Measurements from ENCODE around the gene UBAC1. TPM values are rescaled to one million over a fixed set of nuclear protein-coding genes. Genes with fewer than 3 reads are reported as not detected.

The UBAC1 gene
- total and polyA plus RNA-seq, 9 of the 15 experiments (the other 6 are each of a cell fraction or from before 2014, with no cell fraction given) = 94.0 to 399 (median 228) TPM

DNA sequence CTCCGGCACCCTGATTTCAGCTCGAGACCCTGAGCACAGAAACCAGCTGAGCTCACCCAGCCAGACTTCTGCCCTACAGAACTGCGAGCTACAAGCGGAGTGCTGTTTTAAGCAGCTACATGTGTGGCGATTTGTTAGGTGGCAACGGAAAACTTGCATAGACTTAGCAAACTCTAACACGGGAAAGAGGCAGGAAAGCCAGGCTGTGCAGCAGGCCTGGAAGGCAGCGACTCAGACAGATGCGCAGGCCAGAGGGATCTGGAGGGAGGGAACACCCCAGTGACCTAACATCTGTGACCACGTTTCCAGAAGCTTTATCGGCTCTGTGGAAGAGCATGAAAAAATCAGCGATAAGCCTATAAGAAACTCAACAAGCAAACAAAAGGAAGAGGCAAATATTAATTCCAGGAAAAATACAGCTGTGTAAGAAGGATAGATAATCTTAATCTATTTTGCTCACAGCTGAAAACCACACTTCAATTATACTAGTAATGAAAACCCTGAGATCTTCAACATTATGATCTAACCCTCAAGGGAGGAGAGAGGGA is 11.0 kb downstream of the UBAC1 start (continued):
- TF ChIP-seq RCOR1 (IDR thresholded peaks at IDR 0.05; ENCODE audit: borderline replicate concordance in 1 of 2, low read depth in 2 of 2, low read length in 2 of 2) = peak in 1 of 2 experiments; percentile 93; a peak in 3 of 4 replicates
- peak; percentile 91 for TF ChIP-seq ZNF175 (CRISPR knock-in tag; IDR thresholded peaks at IDR 0.05; ENCODE audit: low read depth)
- TF ChIP-seq, protein P1, sequence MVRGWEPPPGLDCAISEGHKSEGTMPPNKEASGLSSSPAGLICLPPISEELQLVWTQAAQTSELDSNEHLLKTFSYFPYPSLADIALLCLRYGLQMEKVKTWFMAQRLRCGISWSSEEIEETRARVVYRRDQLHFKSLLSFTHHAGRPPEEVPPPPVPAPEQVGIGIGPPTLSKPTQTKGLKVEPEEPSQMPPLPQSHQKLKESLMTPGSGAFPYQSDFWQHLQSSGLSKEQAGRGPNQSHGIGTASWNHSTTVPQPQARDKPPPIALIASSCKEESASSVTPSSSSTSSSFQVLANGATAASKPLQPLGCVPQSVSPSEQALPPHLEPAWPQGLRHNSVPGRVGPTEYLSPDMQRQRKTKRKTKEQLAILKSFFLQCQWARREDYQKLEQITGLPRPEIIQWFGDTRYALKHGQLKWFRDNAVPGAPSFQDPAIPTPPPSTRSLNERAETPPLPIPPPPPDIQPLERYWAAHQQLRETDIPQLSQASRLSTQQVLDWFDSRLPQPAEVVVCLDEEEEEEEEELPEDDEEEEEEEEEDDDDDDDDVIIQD (CRISPR knock-in tag; IDR thresholded peaks at IDR 0.05) = 0 out of 2 replicates have a peak, but pooled peaks have one; percentile 72
- TF ChIP-seq BRD9 (IDR thresholded peaks at IDR 0.05; ENCODE audit: low read depth, partially characterized antibody) = peak; percentile 42
- TF ChIP-seq, protein P2, sequence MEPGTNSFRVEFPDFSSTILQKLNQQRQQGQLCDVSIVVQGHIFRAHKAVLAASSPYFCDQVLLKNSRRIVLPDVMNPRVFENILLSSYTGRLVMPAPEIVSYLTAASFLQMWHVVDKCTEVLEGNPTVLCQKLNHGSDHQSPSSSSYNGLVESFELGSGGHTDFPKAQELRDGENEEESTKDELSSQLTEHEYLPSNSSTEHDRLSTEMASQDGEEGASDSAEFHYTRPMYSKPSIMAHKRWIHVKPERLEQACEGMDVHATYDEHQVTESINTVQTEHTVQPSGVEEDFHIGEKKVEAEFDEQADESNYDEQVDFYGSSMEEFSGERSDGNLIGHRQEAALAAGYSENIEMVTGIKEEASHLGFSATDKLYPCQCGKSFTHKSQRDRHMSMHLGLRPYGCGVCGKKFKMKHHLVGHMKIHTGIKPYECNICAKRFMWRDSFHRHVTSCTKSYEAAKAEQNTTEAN (CRISPR knock-in tag; IDR thresholded peaks at IDR 0.05) = no peak
- TF ChIP-seq MCM7 (IDR thresholded peaks at IDR 0.05) = 0 out of 4 replicates have a peak, but pooled peaks of 1 of the 2 experiments have one; percentile 62
- TF ChIP-seq, protein P3, sequence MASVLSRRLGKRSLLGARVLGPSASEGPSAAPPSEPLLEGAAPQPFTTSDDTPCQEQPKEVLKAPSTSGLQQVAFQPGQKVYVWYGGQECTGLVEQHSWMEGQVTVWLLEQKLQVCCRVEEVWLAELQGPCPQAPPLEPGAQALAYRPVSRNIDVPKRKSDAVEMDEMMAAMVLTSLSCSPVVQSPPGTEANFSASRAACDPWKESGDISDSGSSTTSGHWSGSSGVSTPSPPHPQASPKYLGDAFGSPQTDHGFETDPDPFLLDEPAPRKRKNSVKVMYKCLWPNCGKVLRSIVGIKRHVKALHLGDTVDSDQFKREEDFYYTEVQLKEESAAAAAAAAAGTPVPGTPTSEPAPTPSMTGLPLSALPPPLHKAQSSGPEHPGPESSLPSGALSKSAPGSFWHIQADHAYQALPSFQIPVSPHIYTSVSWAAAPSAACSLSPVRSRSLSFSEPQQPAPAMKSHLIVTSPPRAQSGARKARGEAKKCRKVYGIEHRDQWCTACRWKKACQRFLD (CRISPR knock-in tag; IDR thresholded peaks at IDR 0.05) = peak; percentile 84; the same call in 1 of the 2 replicates
- TF ChIP-seq, protein P4, sequence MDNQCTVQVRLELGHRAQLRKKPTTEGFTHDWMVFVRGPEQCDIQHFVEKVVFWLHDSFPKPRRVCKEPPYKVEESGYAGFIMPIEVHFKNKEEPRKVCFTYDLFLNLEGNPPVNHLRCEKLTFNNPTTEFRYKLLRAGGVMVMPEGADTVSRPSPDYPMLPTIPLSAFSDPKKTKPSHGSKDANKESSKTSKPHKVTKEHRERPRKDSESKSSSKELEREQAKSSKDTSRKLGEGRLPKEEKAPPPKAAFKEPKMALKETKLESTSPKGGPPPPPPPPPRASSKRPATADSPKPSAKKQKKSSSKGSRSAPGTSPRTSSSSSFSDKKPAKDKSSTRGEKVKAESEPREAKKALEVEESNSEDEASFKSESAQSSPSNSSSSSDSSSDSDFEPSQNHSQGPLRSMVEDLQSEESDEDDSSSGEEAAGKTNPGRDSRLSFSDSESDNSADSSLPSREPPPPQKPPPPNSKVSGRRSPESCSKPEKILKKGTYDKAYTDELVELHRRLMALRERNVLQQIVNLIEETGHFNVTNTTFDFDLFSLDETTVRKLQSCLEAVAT (IDR thresholded peaks at IDR 0.05) = peak in 1 of 2 experiments; percentile 54; a peak in 2 of 4 replicates
- TF ChIP-seq ARHGAP35 (IDR thresholded peaks at IDR 0.05; ENCODE audit: partially characterized antibody) = no peak
- peak; percentile 90 for TF ChIP-seq ZNF766 (CRISPR knock-in tag; conservative IDR thresholded peaks at IDR 0.05)
